DND-41 (cell line): Measurements from ENCODE around the gene FAM131A.

Experiments used
- EZH2 ChIP-seq: IDR thresholded peaks from 3 replicates; pipeline ENCODE4 v1.6.1; 2012; ENCODE audit warnings: borderline replicate concordance, low read depth, mild to moderate bottlenecking, moderate library complexity, low read length, inconsistent platforms; ENCODE audit not compliant: severe bottlenecking
- TF ChIP-seq, protein P1 (sequence below): IDR thresholded peaks from 2 replicates; pipeline ENCODE4 v1.5.1; 2012; ENCODE audit warnings: borderline replicate concordance, low read length, moderate library complexity, mild to moderate bottlenecking; ENCODE audit not compliant: poor library complexity, severe bottlenecking; ENCODE audit errors: extremely low read depth

DNA sequence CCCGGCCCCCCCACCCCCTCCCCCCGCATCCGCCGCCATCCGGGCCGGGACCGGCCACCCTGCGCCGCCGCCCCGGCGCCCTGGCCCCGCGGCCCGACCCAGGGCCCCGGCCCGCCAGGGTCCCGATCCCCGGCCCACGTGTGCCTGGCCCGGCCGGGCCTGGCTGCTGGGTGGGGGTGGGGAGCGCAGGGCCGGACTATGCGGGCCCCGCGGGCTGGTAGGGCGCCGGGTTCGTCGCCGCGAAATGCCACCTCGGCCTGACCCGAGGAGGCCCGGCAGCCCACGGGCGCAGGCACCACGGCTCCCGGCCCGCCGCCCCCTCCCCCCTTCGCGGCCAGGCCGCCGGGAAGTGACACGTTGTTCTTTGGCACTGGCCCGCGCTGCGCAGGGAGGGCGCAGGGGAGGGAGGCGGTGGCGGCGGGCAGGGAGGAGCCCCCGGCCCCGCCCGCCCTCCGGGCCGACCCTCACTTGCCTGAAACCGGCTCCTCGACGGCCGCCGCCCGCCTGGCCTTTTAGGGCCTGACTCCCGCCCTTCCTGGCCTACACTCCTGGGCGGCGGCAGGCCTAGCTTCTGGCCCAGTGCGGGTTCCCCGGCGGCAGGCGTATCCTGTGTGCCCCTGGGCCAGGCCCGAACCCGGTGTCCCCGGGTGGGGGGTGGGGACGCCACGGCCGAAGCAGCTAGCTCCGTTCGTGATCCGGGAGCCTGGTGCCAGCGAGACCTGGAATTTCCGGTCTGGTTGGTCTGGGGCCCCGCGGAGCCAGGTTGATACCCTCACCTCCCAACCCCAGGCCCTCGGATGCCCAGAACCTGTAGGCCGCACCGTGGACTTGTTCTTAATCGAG lies 22.5 kb upstream of the FAM131A start:
- TF ChIP-seq, protein P1, sequence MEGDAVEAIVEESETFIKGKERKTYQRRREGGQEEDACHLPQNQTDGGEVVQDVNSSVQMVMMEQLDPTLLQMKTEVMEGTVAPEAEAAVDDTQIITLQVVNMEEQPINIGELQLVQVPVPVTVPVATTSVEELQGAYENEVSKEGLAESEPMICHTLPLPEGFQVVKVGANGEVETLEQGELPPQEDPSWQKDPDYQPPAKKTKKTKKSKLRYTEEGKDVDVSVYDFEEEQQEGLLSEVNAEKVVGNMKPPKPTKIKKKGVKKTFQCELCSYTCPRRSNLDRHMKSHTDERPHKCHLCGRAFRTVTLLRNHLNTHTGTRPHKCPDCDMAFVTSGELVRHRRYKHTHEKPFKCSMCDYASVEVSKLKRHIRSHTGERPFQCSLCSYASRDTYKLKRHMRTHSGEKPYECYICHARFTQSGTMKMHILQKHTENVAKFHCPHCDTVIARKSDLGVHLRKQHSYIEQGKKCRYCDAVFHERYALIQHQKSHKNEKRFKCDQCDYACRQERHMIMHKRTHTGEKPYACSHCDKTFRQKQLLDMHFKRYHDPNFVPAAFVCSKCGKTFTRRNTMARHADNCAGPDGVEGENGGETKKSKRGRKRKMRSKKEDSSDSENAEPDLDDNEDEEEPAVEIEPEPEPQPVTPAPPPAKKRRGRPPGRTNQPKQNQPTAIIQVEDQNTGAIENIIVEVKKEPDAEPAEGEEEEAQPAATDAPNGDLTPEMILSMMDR, result no peak
- no peak for TF ChIP-seq EZH2
